Adrenal gland (tissue), 5 donors: ENCODE data around the gene PRDM10.

Experiments
- POLR2A ChIP-seq, 2 donors: fragments of 450-650 bp; IDR thresholded peaks; one replicate each; pipeline ENCODE4 v1.6.1; 2017; ENCODE audit warnings: antibody characterized with exemption in 2 of 2, mild to moderate bottlenecking in 2 of 2, moderate library complexity in 1 of 2
- TF ChIP-seq, protein P1 (sequence below), 6 experiments: fragments of 450-650 bp in 4 of 6; fragments of 200-600 bp in 2 of 6; sonication (generic) in 1 of 6; IDR thresholded peaks; 1 replicate in 5 of 6; 2 replicates in 1 of 6; pipeline versions ENCODE4 v1.5.1 to v1.8.0; 2016 to 2021; ENCODE audit warnings: antibody characterized with exemption in 6 of 6, mild to moderate bottlenecking in 2 of 6, moderate library complexity in 1 of 6
- donor health status: DM: no; HTN: no; CAD: no.

DNA sequence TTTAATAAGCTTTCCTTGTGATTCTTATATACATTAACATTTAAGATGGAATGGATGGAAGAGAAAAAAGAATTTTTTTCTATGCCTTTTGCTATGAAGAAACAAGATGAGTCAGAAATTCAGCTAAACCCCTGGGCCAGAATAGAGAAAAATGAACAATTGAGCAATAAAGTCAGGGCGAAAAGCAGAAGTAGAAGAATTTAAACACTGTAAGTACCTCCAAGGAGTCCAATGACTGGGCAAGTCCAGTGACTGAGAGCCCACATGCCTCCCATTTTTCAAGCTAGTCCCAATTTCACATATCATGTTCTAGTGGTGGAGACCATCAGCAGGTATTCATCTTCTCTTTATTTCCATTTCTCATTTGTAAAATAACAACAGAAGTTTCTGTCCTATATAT lies 48.4 kb upstream of the PRDM10 start:
- TF ChIP-seq POLR2A (IDR thresholded peaks at IDR 0.05) = no peak
- TF ChIP-seq, protein P1, sequence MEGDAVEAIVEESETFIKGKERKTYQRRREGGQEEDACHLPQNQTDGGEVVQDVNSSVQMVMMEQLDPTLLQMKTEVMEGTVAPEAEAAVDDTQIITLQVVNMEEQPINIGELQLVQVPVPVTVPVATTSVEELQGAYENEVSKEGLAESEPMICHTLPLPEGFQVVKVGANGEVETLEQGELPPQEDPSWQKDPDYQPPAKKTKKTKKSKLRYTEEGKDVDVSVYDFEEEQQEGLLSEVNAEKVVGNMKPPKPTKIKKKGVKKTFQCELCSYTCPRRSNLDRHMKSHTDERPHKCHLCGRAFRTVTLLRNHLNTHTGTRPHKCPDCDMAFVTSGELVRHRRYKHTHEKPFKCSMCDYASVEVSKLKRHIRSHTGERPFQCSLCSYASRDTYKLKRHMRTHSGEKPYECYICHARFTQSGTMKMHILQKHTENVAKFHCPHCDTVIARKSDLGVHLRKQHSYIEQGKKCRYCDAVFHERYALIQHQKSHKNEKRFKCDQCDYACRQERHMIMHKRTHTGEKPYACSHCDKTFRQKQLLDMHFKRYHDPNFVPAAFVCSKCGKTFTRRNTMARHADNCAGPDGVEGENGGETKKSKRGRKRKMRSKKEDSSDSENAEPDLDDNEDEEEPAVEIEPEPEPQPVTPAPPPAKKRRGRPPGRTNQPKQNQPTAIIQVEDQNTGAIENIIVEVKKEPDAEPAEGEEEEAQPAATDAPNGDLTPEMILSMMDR (IDR thresholded peaks at IDR 0.05) = no peak
